Hepatocyte (in vitro differentiated cells): ENCODE measurements around the gene PTPRE.

Experiments used
- CTCF ChIP-seq: fragments of 200-600 bp; sonication (generic); IDR thresholded peaks from 2 replicates; pipeline ENCODE4 v1.5.1; 2016; ENCODE audit warnings: antibody characterized with exemption, mild to moderate bottlenecking; ENCODE audit not compliant: poor library complexity
- EZH2 ChIP-seq: fragments of 200-600 bp; sonication (generic); IDR thresholded peaks from 2 replicates; pipeline ENCODE4 v1.6.1; 2016; ENCODE audit warnings: antibody characterized with exemption, mild to moderate bottlenecking, borderline replicate concordance

GRCh38 chr10:128083191-128083895 lies 176.4 kb downstream of the PTPRE start:
- TF ChIP-seq CTCF (no peak), EZH2 (no peak)
